HEK293 (cell line): ENCODE data around the gene NARS2.

Source experiments
- CTCF ChIA-PET: fragments of 350-600 bp; formaldehyde crosslinking; extraction: SDS; loops from one replicate; lab custom pipeline; 2021; ENCODE audit warnings: antibody characterized with exemption; lab: Yijun Ruan, JAX
- POLR2A ChIA-PET: fragments of 300-600 bp; formaldehyde crosslinking; extraction: SDS; loops from one replicate; lab custom pipeline; 2020; ENCODE audit warnings: antibody characterized with exemption, inconsistent platforms; lab: Yijun Ruan, JAX
- H3K27ac ChIP-seq: fragments of 200-500 bp; sonication (Bioruptor generic); 2 replicates; pipeline ENCODE4 v1.5.1; 2014; ENCODE audit warnings: low read depth, low read length, control low read depth, inconsistent platforms; ENCODE audit errors: extremely low read depth
- H3K36me3 ChIP-seq, 2 experiments: fragments of 200-500 bp in 1 of 2; sonication (Bioruptor generic) in 1 of 2; 1 replicate in 1 of 2; 2 replicates in 1 of 2; pipeline ENCODE4 v1.5.1; 2014 to 2017; ENCODE audit warnings: inconsistent platforms in 2 of 2, low read length in 2 of 2; ENCODE audit not compliant: control insufficient read depth in 2 of 2, insufficient read depth in 1 of 2
- H3K4me1 ChIP-seq: fragments of 200-500 bp; sonication (Bioruptor generic); 2 replicates; pipeline ENCODE4 v1.5.1; 2014; ENCODE audit warnings: mild to moderate bottlenecking, low read length, inconsistent platforms; ENCODE audit not compliant: control insufficient read depth, insufficient read depth
- H3K4me3 ChIP-seq: 2 replicates; pipeline ENCODE4 v1.5.1; 2011; ENCODE audit warnings: low read depth, mild to moderate bottlenecking, control low read depth, low read length, moderate library complexity
- H3K9me3 ChIP-seq: fragments of 200-500 bp; sonication (Bioruptor generic); 2 replicates; pipeline ENCODE4 v1.5.1; 2014; ENCODE audit warnings: low read depth, low read length, inconsistent platforms; ENCODE audit not compliant: control insufficient read depth, insufficient read depth
- GLIS2 ChIP-seq: fragments of 450-650 bp; formaldehyde crosslinking; IDR thresholded peaks from 2 replicates; pipeline ENCODE4 v1.5.1; 2016; ENCODE audit warnings: missing biosample characterization, missing genetic modification characterization
- KLF10 ChIP-seq: fragments of 450-650 bp; IDR thresholded peaks from 2 replicates; pipeline ENCODE4 v1.5.1; 2018; ENCODE audit warnings: missing biosample characterization, mild to moderate bottlenecking, missing genetic modification characterization
- KLF16 ChIP-seq: fragments of 450-650 bp; formaldehyde crosslinking; IDR thresholded peaks from 2 replicates; pipeline ENCODE4 v1.5.1; 2017; ENCODE audit warnings: missing biosample characterization, missing genetic modification characterization
- KLF8 ChIP-seq: fragments of 450-650 bp; formaldehyde crosslinking; IDR thresholded peaks from 2 replicates; pipeline ENCODE4 v1.5.1; 2016; ENCODE audit warnings: missing biosample characterization, missing genetic modification characterization
- KLF9 ChIP-seq: fragments of 450-650 bp; formaldehyde crosslinking; IDR thresholded peaks from 2 replicates; pipeline ENCODE4 v1.5.1; 2016; ENCODE audit warnings: missing biosample characterization, missing genetic modification characterization, low read depth
- OSR2 ChIP-seq: fragments of 450-650 bp; formaldehyde crosslinking; IDR thresholded peaks from 2 replicates; pipeline ENCODE4 v1.5.1; 2016; ENCODE audit warnings: missing biosample characterization, missing genetic modification characterization
- REPIN1 ChIP-seq: fragments of 450-650 bp; formaldehyde crosslinking; IDR thresholded peaks from 2 replicates; pipeline ENCODE4 v1.5.1; 2017; ENCODE audit warnings: missing biosample characterization, missing genetic modification characterization, low read depth
- SCRT1 ChIP-seq: fragments of 450-650 bp; formaldehyde crosslinking; IDR thresholded peaks from 2 replicates; pipeline ENCODE4 v1.5.1; 2016; ENCODE audit warnings: missing biosample characterization, missing genetic modification characterization, borderline replicate concordance
- ZBTB49 ChIP-seq: fragments of 450-650 bp; formaldehyde crosslinking; IDR thresholded peaks from 2 replicates; pipeline ENCODE4 v1.5.1; 2016; ENCODE audit warnings: missing biosample characterization, missing genetic modification characterization, low read depth
- ZNF148 ChIP-seq: fragments of 450-650 bp; formaldehyde crosslinking; IDR thresholded peaks from 2 replicates; pipeline ENCODE4 v1.5.0; 2017; ENCODE audit warnings: missing biosample characterization, missing genetic modification characterization, borderline replicate concordance
- ZNF362 ChIP-seq: fragments of 450-650 bp; formaldehyde crosslinking; IDR thresholded peaks from 2 replicates; pipeline ENCODE4 v1.5.1; 2016; ENCODE audit warnings: missing biosample characterization, missing genetic modification characterization
- ZNF394 ChIP-seq: fragments of 450-650 bp; formaldehyde crosslinking; IDR thresholded peaks from 2 replicates; pipeline ENCODE4 v1.5.1; 2016; ENCODE audit warnings: missing biosample characterization, missing genetic modification characterization, mild to moderate bottlenecking, moderate library complexity, borderline replicate concordance
- ZNF423 ChIP-seq: fragments of 450-650 bp; formaldehyde crosslinking; IDR thresholded peaks from 2 replicates; pipeline ENCODE4 v1.5.1; 2016; ENCODE audit warnings: missing biosample characterization, missing genetic modification characterization
- ZNF426 ChIP-seq: fragments of 450-650 bp; formaldehyde crosslinking; IDR thresholded peaks from 2 replicates; pipeline ENCODE4 v1.5.1; 2017; ENCODE audit warnings: missing biosample characterization, missing genetic modification characterization, mild to moderate bottlenecking, inconsistent platforms, moderate library complexity
- ZNF433 ChIP-seq: fragments of 450-650 bp; formaldehyde crosslinking; IDR thresholded peaks from 2 replicates; pipeline ENCODE4 v1.5.1; 2016; ENCODE audit warnings: missing biosample characterization, missing genetic modification characterization, low read depth
- ZNF473 ChIP-seq: fragments of 450-650 bp; formaldehyde crosslinking; IDR thresholded peaks from 2 replicates; pipeline ENCODE4 v1.5.1; 2017; ENCODE audit warnings: missing biosample characterization, missing genetic modification characterization
- ZNF548 ChIP-seq: fragments of 450-650 bp; formaldehyde crosslinking; IDR thresholded peaks from 2 replicates; pipeline ENCODE4 v1.5.1; 2016; ENCODE audit warnings: missing biosample characterization, missing genetic modification characterization
- ZNF549 ChIP-seq: fragments of 450-650 bp; IDR thresholded peaks from 2 replicates; pipeline ENCODE4 v1.5.1; 2018; ENCODE audit warnings: missing biosample characterization, missing genetic modification characterization, mild to moderate bottlenecking, inconsistent platforms, moderate library complexity
- ZNF555 ChIP-seq: fragments of 450-650 bp; formaldehyde crosslinking; conservative IDR thresholded peaks from 2 replicates; pipeline ENCODE4 v1.5.1; 2017; ENCODE audit warnings: missing biosample characterization, mild to moderate bottlenecking, missing genetic modification characterization, inconsistent platforms
- ZNF560 ChIP-seq: fragments of 450-650 bp; formaldehyde crosslinking; IDR thresholded peaks from 2 replicates; pipeline ENCODE4 v1.5.1; 2017; ENCODE audit warnings: missing biosample characterization, missing genetic modification characterization, borderline replicate concordance
- ZNF580 ChIP-seq: fragments of 450-650 bp; formaldehyde crosslinking; IDR thresholded peaks from 2 replicates; pipeline ENCODE4 v1.5.1; 2016; ENCODE audit warnings: missing biosample characterization, missing genetic modification characterization
- ZNF600 ChIP-seq: fragments of 450-650 bp; formaldehyde crosslinking; IDR thresholded peaks from 2 replicates; pipeline ENCODE4 v1.5.1; 2016; ENCODE audit warnings: missing biosample characterization, missing genetic modification characterization
- ZNF621 ChIP-seq: fragments of 450-650 bp; formaldehyde crosslinking; IDR thresholded peaks from 2 replicates; pipeline ENCODE4 v1.5.1; 2017; ENCODE audit warnings: missing biosample characterization, missing genetic modification characterization
- ZNF623 ChIP-seq: fragments of 450-650 bp; formaldehyde crosslinking; IDR thresholded peaks from 2 replicates; pipeline ENCODE4 v1.5.1; 2016; ENCODE audit warnings: missing biosample characterization, missing genetic modification characterization
- ZNF664 ChIP-seq: fragments of 450-650 bp; formaldehyde crosslinking; IDR thresholded peaks from 2 replicates; pipeline ENCODE4 v1.5.1; 2016; ENCODE audit warnings: missing biosample characterization, missing genetic modification characterization
- ZNF830 ChIP-seq: fragments of 450-650 bp; IDR thresholded peaks from 2 replicates; pipeline ENCODE4 v1.5.0; 2018; ENCODE audit warnings: missing biosample characterization, missing genetic modification characterization, low read depth, mild to moderate bottlenecking, moderate library complexity
- ZSCAN18 ChIP-seq: fragments of 450-650 bp; formaldehyde crosslinking; IDR thresholded peaks from 2 replicates; pipeline ENCODE4 v1.5.1; 2016; ENCODE audit warnings: missing biosample characterization, missing genetic modification characterization
- ZXDB ChIP-seq: fragments of 450-650 bp; formaldehyde crosslinking; IDR thresholded peaks from 2 replicates; pipeline ENCODE4 v1.5.1; 2016; ENCODE audit warnings: missing biosample characterization, missing genetic modification characterization

Gene NARS2

GRCh38 chr11:78469896-78470295 is 104.8 kb downstream of the NARS2 start (continued):
- TF ChIP-seq ZBTB49 (tag by site-specific recombination) (no peak), ZNF423 (tag by site-specific recombination) (no peak)

- Histone ChIP-seq H3K4me1 (no peaks in the 10 kb centered on the region), H3K27ac (no peak overlapping the region), H3K4me3 (no peak overlapping the region), H3K9me3 (no peaks in the 10 kb centered on the region), H3K36me3 (peaks cover 0 to 27% of the 10 kb centered on the region in 2 experiments; a peak in 2 of 3 replicates)
- TF ChIP-seq REPIN1 (tag by site-specific recombination) (no peak), ZNF560 (tag by site-specific recombination) (no peak), ZNF600 (tag by site-specific recombination) (no peak), ZNF148 (tag by site-specific recombination) (no peak), ZNF548 (no peak), KLF16 (no peak), ZNF830 (tag by site-specific recombination) (no peak), SCRT1 (tag by site-specific recombination) (no peak), ZNF549 (tag by site-specific recombination) (no peak), KLF9 (tag by site-specific recombination) (no peak), KLF8 (tag by site-specific recombination) (no peak), ZNF621 (tag by site-specific recombination) (no peak), KLF10 (tag by site-specific recombination) (no peak), ZNF580 (no peak)
- POLR2A ChIA-PET, result interaction anchor here (0.7 kb wide), 1 partner anchor 16 kb away, joined by 3 read pairs; no protein-coding TSS in a partner anchor
- CTCF ChIA-PET, result no interaction called here
These were observed 106.7 kb downstream of the NARS2 start for GRCh38 chr11:78467931-78468330.

GRCh38 chr11:78467370-78467769 is 107.3 kb downstream of the NARS2 start:
- Histone ChIP-seq H3K9me3 (no peaks in the 10 kb centered on the region), H3K27ac (no peak overlapping the region), H3K4me3 (no peak overlapping the region), H3K4me1 (no peaks in the 10 kb centered on the region), H3K36me3 (peaks cover 0 to 30% of the 10 kb centered on the region in 2 experiments; a peak in 2 of 3 replicates)
- POLR2A ChIA-PET, result no interaction called here
- CTCF ChIA-PET, result no interaction called here
- peak; percentile 64 for TF ChIP-seq ZNF426 (tag by site-specific recombination)
- TF ChIP-seq OSR2 (tag by site-specific recombination), result no peak
- TF ChIP-seq ZXDB (tag by site-specific recombination), result peak; percentile 44; the same call in 1 of the 2 replicates
- 0 out of 2 replicates have a peak, but pooled peaks have one; percentile 25 for TF ChIP-seq ZNF664 (tag by site-specific recombination)
- TF ChIP-seq ZNF433 (tag by site-specific recombination), result 0 out of 2 replicates have a peak, but pooled peaks have one; percentile 20
- peak; percentile 14; the same call in 1 of the 2 replicates for TF ChIP-seq ZNF560 (tag by site-specific recombination)
- no peak for TF ChIP-seq GLIS2
- TF ChIP-seq ZSCAN18 (tag by site-specific recombination), result no peak
- TF ChIP-seq ZNF394 (tag by site-specific recombination), result peak; percentile 80; the same call in 1 of the 2 replicates
- no peak for TF ChIP-seq ZNF362 (tag by site-specific recombination)
- TF ChIP-seq ZNF473 (tag by site-specific recombination), result no peak
- TF ChIP-seq ZNF623, result peak; percentile 58
- peak; percentile 70 for TF ChIP-seq ZNF555 (tag by site-specific recombination)
